Neuron (in vitro differentiated cells): ENCODE results near the gene PIAS3.

Experiments
- H2AFZ ChIP-seq: one replicate; pipeline ENCODE4 v1.6.1; 2013; ENCODE audit warnings: low read depth, mild to moderate bottlenecking, inconsistent platforms, low read length, moderate library complexity
- H3K27me3 ChIP-seq: one replicate; pipeline ENCODE4 v1.6.1; 2013; ENCODE audit warnings: low read length; ENCODE audit not compliant: insufficient read depth
- H3K36me3 ChIP-seq: one replicate; pipeline ENCODE4 v1.6.1; 2013; ENCODE audit warnings: low read length; ENCODE audit not compliant: insufficient read depth
- H3K4me1 ChIP-seq: one replicate; pipeline ENCODE4 v1.6.1; 2013; ENCODE audit warnings: low read length; ENCODE audit not compliant: insufficient read depth
- H3K4me3 ChIP-seq: 2 replicates; pipeline ENCODE4 v1.5.1; 2013; ENCODE audit warnings: mild to moderate bottlenecking, low read length, moderate library complexity
- H3K9me3 ChIP-seq: one replicate; pipeline ENCODE4 v1.6.1; 2013; ENCODE audit warnings: low read length

Gene PIAS3

GRCh38 chr1:145799806-145800205 is 59.1 kb downstream of the PIAS3 start:
- peaks cover 9% of the 10 kb centered on the region for H3K9me3 ChIP-seq

More at GRCh38 chr1:145799806-145800205, 59.1 kb downstream of the PIAS3 start:
- H3K27me3 ChIP-seq: no peaks in the 10 kb centered on the region
- H2AFZ ChIP-seq: no peak overlapping the region
- peaks cover 7% of the 10 kb centered on the region for H3K4me1 ChIP-seq
- H3K4me3 ChIP-seq: no peak overlapping the region
- H3K36me3 ChIP-seq: no peaks in the 10 kb centered on the region
